ENCODE measurements around the gene SERINC3. TPM values are rescaled to one million over a fixed set of nuclear protein-coding genes. Genes with fewer than 3 reads are reported as not detected.
A peak's percentile ranks its signal among the peaks of the same experiment; 100 is the strongest.

The SERINC3 gene
- total and polyA plus RNA-seq, 2 of the 8 experiments (the other 6 are each of a cell fraction or from before 2014, with no cell fraction given): 47.2 to 66.0 TPM

DNA sequence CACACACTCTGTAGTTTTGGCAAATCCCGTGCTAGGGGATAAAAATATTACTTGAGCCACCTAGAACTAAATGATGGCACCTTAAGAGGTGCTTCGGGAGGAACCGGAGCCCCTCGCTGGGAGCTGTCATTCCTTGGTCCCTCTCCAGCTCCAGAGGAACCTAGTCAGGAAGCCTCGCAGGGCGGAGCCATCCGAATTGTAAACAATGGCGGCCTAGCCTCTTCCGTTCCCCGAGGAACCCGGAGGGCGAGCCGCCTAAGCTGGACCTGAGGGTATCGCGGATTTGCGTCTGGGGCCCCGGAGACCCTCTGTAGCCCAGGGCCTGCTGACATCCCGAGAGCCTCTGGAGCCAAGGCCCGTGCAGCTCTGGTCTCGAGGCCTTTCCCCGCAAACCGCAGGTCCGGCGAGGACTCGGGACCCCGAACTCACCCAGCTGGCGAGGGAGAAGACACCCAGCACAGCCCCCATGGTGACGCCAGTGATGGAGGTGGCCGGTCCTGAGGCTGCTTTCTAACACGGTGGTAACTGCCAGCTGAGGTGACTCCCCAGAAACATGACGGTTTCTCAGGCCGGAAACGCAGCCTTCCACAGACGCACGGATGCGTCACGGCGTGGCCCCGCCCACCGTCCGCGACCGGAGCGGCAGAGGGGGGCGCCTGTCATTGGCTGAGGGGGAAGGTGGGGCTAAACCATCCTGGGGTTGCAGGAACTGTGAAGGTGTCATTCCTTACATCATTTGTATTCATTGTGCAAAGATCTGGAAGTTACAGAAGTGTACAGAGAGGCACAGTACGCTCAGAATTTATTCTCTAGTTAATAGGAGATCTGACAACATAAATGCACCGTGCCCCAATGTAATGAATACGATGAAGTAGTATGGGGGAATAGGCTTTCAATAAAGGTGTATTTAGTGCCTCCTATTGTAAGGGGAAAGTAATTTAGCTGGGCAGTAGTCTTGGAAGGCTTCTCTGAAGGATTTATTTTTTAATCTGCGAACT, at the start of gene SERINC3 (continued):
- no peak for TF ChIP-seq BRCA1 (IDR thresholded peaks at IDR 0.05; ENCODE audit: low read depth, low read length)
- peak; percentile 49; the same call in 1 of the 2 replicates for TF ChIP-seq POLR2AphosphoS5 (IDR thresholded peaks at IDR 0.05; ENCODE audit: low read depth, low read length)
- TF ChIP-seq RXRA (IDR thresholded peaks at IDR 0.05; ENCODE audit: insufficient read depth, low read depth, low read length): no peak
- TF ChIP-seq, protein P1, sequence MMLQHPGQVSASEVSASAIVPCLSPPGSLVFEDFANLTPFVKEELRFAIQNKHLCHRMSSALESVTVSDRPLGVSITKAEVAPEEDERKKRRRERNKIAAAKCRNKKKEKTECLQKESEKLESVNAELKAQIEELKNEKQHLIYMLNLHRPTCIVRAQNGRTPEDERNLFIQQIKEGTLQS (IDR thresholded peaks at IDR 0.05; ENCODE audit: insufficient read depth, low read depth, low read length): no peak
- TF ChIP-seq ZNF274 (IDR thresholded peaks at IDR 0.05; ENCODE audit: borderline replicate concordance, extremely low read depth, low read length): no peak
- TF ChIP-seq GABPA (IDR thresholded peaks at IDR 0.05; ENCODE audit: borderline replicate concordance, insufficient read depth, low read length): no peak
- peak; percentile 32; the same call in 1 of the 2 replicates for TF ChIP-seq BACH1 (IDR thresholded peaks at IDR 0.05; ENCODE audit: low read length)
- peak; percentile 90 for TF ChIP-seq YY1 (IDR thresholded peaks at IDR 0.05; ENCODE audit: low read depth, low read length)
- TF ChIP-seq CREB1 (IDR thresholded peaks at IDR 0.05): peak; percentile 94
- peak; percentile 56; the same call in 1 of the 2 replicates for TF ChIP-seq TAF1 (IDR thresholded peaks at IDR 0.05; ENCODE audit: low read depth, low read length)
- TF ChIP-seq HDAC6 (IDR thresholded peaks at IDR 0.05; ENCODE audit: low read depth, low read length): no peak
- 0 out of 2 replicates have a peak, but pooled peaks have one; percentile 21 for TF ChIP-seq SP1 (IDR thresholded peaks at IDR 0.05; ENCODE audit: low read depth, low read length)
- peak; percentile 34; the same call in 1 of the 2 replicates for TF ChIP-seq RBBP5 (IDR thresholded peaks at IDR 0.05; ENCODE audit: borderline replicate concordance, low read depth, low read length)
- TF ChIP-seq KDM4A (IDR thresholded peaks at IDR 0.05; ENCODE audit: low read depth, low read length, severe bottlenecking): peak; percentile 59
- no peak for TF ChIP-seq NRF1 (IDR thresholded peaks at IDR 0.05; ENCODE audit: low read depth, low read length)
